ENCODE measurements around the gene AKAP6. TPM values are rescaled to one million over a fixed set of nuclear protein-coding genes. Genes with fewer than 3 reads are reported as not detected.
"Not testable (repeated sequence)": the region's sequence is repeated elsewhere in the genome, so short reads cannot be mapped to it uniquely, and the experiment has no call there.

AKAP6 gene
- total RNA-seq, 1 experiment from 2014 or later, result 2.0 TPM

DNA sequence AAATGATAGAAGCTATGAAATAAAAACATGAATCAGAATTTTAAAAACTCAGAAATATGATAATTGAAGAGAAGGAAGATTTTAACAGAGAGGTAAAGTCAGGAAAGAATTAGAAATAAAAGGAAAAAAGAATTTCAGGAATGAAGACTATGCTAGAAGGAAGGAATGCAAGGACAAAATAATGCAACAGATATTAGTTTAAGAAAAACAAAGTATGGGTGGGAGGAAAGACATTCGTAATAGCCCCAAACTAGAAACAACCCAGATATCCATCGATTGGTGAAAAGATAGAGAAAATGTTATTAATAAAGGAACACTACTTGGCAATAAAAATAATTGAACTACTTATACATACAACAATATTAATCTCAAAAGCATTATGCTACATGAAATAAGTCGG, 129.6 kb downstream of the AKAP6 start:
- in situ Hi-C loops (cut with HindIII; ENCODE audit: low pct_unique_long_range_greater_than_20kb, low sequenced_read_pairs), result no loop called here
- no peak for DNase-seq (ENCODE audit: low read depth)

DNA sequence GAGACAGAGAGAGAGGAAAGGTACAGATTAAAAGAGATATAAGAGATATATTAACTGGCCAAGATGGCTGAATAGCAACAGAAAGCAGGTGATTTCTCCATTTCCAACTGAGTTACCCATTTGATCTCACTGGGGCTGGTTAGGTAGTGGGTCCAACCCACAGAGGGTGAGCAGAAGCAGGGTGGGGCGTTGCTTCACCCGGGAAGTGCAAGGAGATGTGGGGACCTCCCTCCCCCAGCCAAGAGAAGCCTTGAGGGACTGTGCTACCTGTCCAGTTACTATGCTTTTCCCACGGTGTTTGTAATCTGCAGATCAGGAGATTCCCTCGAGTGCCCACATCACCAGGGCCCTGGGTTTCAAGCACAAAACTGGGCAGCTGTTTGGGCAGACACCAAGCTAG, 131.2 kb downstream of the AKAP6 start:
- DNase-seq (ENCODE audit: low read depth), result no peak
- in situ Hi-C loops (cut with HindIII; ENCODE audit: low pct_unique_long_range_greater_than_20kb, low sequenced_read_pairs), result no loop called here

DNA sequence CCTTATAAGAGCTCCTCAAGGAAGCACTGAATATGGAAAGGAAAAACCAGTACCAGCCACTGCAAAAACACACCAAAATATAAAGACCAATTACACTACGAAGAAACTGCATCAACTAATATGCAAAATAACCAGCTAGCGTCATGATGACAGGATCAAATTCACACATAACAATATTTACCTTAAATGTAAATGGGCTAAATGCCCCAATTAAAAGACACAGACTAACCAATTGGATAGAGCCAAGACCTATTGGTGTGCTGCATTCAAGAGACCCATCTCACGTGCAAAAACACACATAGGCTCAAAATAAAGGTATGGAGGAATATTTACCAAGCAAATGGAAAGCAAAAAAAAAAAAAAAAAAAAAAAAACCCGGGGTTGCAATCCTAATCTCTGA, 133.5 kb downstream of the AKAP6 start:
- DNase-seq (ENCODE audit: low read depth); in situ Hi-C loops (cut with HindIII; ENCODE audit: low pct_unique_long_range_greater_than_20kb, low sequenced_read_pairs): not testable (repeated sequence)

DNA sequence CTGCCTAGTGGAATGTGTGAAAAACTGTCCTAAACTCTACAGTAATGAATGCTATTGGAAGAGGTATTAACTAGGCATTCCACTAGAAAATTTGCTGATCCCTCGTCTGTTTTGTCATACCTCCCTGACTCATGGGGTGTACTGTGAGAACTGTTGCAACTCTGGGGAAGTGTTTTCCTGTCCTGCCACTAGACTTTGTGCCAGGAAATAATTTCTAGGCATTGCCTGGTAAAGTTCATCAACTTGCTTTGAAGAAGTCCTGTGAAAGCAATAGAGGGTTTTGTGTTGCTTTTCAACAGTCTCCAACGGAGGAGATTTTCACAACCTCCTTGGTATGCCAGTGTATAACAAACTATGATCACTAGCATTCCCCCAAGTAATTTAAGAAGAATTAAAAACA, 139.9 kb downstream of the AKAP6 start:
- DNase-seq (ENCODE audit: low read depth), result peak; percentile 14
- in situ Hi-C loops (cut with HindIII; ENCODE audit: low pct_unique_long_range_greater_than_20kb, low sequenced_read_pairs), result no loop called here

DNA sequence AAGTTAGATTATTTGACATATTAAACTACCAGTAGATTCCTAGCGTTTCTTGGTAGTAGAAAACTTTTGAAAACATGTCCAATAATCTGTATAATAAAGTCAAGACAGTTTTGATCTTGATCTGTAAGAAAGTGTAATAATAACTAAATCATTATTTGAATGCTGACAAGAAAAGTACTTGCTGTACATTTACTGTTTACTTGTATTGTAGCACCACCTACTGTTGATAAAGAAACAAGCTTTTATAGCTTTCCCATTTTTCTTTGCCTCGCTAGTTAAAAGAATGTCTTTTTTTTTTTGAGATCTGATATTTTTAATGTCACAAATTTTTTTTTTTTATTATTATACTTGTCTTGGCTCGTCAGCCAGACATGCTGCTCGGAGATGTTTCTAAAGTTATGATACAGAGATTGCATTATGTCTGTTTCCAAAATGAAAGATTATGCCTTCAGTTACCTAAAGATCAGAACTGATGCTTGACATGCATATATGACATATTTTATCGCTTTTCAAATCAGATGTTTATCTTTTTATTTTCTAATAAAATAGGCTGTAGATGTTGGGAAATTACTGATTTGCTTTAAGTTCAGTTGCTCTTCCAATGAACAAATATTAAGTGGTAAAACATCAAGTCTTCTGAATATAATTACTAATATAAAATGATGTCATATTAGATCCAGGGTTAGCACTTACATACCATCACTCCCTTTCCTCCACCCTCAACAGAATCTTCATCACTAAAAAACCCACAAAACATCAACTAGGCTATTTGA, 140.5 kb downstream of the AKAP6 start:
- DNase-seq (ENCODE audit: low read depth), result peak; percentile 16

DNA sequence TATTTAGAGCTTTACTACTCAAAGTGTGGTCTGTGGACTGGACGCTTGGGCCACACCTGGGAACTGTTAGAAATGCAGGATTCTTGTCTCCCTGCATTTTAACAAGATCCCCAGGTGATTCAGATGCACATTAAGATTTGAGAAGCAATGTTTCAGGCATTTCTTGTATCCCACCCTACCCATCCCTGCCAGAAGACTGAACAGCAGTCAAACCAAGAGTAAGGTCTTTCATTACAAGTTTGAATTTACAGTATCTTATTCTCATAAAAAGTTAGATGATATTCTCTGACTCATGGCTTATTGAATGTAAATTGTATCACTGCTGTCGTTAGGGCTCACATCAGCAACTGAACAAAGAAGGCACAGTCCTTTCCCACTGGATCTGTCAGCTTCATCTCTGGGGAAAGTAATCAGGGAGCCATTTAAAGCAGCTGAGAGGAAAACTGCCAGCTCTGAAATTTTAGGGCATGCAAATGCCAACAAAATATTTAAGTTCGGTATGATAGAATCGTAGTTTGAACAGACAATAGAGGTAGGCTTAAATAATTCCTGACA, 141.1 kb downstream of the AKAP6 start:
- no peak for DNase-seq (ENCODE audit: low read depth)
- in situ Hi-C loops (cut with HindIII; ENCODE audit: low pct_unique_long_range_greater_than_20kb, low sequenced_read_pairs), result no loop called here

More for the DNA sequence above, 140.5 kb downstream of the AKAP6 start:
- in situ Hi-C loops (cut with HindIII; ENCODE audit: low pct_unique_long_range_greater_than_20kb, low sequenced_read_pairs), result no loop called here

DNA sequence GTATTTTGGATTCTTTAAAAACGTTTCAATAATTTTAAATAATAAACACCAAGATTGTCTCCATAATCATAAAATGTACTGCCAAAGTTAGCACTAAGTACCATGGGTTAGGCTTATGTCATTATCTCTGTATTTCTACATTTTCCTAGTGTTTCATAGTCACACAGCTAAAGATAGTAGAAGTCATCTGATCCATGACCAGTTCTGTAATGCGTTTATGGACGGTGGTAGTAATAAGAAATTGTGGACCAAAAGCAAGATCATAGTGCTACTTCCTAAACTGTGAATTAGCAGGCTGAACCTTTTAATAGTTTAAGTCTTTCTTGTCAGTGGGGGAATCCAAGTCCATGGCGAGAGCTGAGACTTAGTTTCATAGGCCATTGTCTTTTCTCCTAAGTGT, 142.1 kb downstream of the AKAP6 start:
- in situ Hi-C loops (cut with HindIII; ENCODE audit: low pct_unique_long_range_greater_than_20kb, low sequenced_read_pairs), result no loop called here
- no peak for DNase-seq (ENCODE audit: low read depth)

DNA sequence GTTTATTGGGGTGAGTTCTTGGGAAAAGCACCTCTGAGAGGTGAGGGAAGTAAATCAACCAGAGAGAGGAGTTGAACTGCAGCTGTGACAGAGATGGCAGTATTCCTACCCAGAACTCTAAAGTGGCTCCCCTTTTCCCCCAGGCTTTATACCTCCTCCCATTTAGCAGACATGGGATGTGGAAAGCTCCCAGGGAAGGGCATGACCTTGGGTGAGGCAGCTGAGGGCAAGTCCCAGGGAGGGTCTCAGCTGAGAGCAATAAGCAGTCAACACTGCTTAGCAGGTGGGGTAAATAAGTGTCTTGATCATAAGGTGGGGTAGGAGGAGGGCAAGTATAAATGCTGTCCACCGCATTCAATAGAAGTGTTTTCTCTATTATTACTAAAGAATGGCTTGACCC, 143.0 kb downstream of the AKAP6 start:
- DNase-seq (ENCODE audit: low read depth), result no peak
- in situ Hi-C loops (cut with HindIII; ENCODE audit: low pct_unique_long_range_greater_than_20kb, low sequenced_read_pairs), result no loop called here

DNA sequence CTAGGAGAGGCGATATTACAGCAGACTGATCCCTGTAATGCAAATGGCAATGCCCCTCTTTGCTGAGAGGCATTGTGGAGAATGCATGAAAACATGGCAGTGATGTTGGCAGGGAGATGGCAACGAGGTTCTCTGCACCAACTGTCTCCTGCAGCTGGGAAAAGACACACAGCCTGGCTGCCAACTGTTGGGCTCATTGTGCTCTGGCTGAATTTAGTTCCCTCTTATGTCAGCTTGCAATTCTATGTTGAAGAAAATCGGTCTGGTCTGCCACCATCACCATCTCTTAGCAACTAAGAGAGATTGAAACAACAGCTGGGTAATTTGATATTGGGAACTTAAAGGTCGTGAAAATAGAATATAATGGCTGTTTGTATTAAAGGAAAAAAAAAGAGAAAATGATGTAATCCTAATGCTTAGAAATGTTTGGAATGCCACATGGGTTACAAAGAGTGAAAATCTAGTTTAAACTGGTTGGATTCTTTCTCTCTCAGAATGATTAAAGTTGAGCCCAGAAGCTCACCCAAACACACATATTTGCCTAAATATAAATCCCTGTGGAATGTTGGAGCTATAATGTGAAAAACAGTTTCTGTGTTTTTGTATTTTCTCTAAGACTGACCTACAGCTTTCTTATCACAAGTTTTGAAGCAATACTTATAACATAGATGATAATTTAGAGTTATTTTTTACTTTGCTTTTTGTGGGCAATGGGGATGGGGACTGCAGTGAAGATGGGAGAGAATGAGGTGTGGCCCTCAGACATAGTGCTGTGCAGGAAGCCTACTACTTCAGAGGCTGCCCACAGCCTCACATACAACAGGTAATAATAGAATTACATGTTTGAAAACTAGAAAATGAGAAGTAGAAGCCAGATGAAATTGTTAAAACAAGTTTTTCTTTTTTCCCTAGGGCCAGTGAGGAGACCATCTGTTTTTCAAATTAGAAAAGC, 143.7 kb downstream of the AKAP6 start:
- DNase-seq (ENCODE audit: low read depth), result peak; percentile 60
- in situ Hi-C loops (cut with HindIII; ENCODE audit: low pct_unique_long_range_greater_than_20kb, low sequenced_read_pairs), result no loop called here

DNA sequence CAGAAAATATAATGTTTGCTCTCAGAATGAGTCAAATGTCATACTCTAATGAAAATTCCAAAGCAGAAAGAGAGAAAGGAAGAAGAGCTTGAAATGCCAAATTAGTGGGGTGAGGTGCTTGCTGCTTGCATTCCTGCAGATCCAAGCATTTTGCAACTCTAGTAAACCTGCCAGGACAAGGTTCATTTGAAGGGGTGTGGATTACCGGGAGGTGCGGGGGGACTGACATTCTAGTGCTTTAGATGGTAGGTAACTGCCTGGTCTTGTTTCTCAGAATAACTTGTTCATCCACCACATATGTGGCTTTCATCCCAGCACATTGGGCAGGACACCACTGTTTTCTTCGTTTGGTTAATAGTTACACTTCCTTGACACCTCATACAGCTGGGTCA, 144.4 kb downstream of the AKAP6 start:
- in situ Hi-C loops (cut with HindIII; ENCODE audit: low pct_unique_long_range_greater_than_20kb, low sequenced_read_pairs), result no loop called here
- DNase-seq (ENCODE audit: low read depth), result peak; percentile 47

DNA sequence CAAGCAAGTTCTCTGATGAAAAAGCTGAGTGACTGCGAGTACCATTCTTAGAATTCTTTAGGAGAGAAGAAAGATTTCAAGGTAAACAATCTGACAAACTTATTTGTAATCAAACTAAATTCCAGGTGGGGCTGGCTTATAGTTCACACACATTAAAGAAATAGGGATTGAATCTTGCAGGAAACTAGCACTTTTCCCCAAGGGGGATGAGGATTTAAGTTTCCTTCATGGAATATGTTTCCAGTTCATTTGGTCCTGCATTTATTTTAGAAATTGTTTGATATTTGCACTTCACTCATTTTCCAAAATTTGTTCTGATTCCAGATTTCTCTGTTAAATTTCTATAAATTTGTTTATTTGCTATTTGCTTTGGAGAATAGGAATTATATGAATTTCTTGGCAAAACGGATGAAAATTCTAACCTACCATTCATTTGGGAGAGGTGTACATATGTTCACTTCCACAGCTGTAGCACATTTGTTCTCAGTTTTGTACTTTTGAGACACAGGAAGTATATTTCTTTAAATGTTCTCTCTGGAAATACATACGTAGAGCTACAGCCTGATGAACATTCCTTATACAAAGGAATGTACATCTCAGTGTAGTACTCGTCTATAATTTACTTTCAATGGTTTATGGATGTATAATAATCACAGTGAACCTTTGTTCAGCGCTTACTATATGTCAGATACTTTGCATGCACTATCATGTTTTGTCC, 145.5 kb downstream of the AKAP6 start:
- no peak for DNase-seq (ENCODE audit: low read depth)
- in situ Hi-C loops (cut with HindIII; ENCODE audit: low pct_unique_long_range_greater_than_20kb, low sequenced_read_pairs), result no loop called here

DNA sequence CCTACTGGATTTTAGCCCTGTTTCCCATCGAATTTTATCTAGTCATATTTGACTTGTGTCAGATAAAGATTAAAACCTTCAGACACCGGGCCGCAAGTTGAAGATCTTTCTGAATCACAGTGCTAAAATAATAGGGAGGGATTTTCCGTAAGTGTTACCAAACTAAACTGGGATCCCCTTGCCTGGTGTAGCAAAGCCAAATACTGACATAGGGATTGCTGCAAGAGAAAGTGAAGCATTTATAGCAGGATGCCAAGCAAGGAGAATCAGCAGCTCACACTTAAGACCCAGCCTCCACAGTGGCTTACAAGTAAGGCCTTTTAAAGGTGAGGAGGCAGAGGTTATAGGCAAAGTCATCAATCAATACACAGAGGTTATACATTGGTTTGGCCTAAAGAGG, 147.4 kb downstream of the AKAP6 start:
- in situ Hi-C loops (cut with HindIII; ENCODE audit: low pct_unique_long_range_greater_than_20kb, low sequenced_read_pairs), result no loop called here
- no peak for DNase-seq (ENCODE audit: low read depth)

DNA sequence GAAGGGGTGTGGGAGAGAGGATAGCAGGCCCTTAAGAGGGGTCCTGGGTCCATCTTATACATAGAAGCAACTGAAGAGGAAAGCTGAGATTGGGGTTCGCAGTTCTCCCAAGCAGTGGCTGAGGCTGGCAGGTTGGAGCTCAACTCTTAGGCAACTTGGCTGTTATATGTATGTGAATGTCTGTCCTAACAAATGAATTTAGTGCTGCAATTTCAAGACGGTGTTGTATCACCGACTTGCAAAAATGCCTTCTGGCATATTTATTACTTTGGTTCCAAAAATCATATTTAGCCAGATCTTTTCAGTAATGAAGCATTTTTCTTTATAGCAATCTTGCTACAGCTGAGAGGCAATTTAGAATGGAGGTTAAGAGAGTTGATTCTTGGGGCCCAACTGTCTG, 148.3 kb downstream of the AKAP6 start:
- in situ Hi-C loops (cut with HindIII; ENCODE audit: low pct_unique_long_range_greater_than_20kb, low sequenced_read_pairs), result no loop called here
- DNase-seq (ENCODE audit: low read depth), result no peak

DNA sequence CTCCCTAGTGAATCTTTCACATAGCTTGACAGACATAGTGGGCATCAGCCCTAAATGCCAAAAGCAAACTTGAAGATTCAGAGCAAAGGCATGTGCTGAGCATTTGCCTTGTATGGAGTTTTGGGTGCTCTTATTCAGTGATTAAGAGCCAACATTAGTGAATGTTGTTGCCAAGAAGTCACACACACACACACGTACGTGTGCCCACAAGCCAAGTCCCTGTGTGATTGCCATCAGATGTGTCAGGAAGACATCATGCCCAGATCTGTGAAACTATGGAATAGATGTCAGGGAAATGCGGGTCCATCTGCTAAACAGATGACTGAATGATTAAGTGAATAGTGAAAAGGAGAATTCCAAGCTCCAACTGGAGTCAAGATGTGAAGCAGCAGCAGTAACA, 149.0 kb downstream of the AKAP6 start:
- no peak for DNase-seq (ENCODE audit: low read depth)
- in situ Hi-C loops (cut with HindIII; ENCODE audit: low pct_unique_long_range_greater_than_20kb, low sequenced_read_pairs), result no loop called here

DNA sequence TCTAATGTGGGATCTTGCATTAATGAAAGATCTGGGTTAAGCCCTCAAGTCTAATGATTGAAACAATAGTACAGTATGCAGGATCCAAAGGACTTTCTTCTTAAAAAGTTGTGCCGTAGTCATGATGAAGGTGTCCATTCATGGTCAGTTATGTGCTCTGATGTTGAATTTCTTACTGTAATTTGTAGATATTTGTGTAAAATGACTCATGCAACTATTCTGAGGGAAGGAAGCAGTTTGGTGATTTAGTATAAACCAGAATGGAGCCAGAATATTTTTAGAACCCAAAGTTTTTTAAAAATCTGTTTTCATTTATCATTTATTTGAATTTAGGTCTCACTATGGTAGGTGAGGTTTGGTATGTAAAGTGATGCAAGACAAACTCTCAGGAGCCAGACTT, 151.2 kb downstream of the AKAP6 start:
- DNase-seq (ENCODE audit: low read depth), result no peak
- in situ Hi-C loops (cut with HindIII; ENCODE audit: low pct_unique_long_range_greater_than_20kb, low sequenced_read_pairs), result no loop called here

DNA sequence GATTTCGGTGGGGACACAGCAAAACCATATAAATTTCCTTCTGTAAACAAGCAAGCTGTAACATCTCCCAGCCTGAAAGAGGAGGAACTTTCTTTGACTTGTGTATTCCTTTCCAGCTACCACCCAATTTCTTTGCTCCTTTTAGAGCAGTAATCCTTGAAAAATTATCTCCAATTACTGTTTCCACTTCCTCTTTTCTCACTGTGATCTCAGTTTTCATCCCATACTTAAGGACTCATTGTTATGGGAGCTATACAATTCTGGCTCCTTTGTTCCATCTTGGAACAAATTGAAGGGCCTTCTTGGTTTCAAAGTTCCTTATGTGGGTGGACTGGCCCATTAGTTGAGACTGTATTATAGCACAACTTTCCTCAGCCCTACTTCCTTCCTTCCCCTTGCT, 152.6 kb downstream of the AKAP6 start:
- no peak for DNase-seq (ENCODE audit: low read depth)
- in situ Hi-C loops (cut with HindIII; ENCODE audit: low pct_unique_long_range_greater_than_20kb, low sequenced_read_pairs), result no loop called here

DNA sequence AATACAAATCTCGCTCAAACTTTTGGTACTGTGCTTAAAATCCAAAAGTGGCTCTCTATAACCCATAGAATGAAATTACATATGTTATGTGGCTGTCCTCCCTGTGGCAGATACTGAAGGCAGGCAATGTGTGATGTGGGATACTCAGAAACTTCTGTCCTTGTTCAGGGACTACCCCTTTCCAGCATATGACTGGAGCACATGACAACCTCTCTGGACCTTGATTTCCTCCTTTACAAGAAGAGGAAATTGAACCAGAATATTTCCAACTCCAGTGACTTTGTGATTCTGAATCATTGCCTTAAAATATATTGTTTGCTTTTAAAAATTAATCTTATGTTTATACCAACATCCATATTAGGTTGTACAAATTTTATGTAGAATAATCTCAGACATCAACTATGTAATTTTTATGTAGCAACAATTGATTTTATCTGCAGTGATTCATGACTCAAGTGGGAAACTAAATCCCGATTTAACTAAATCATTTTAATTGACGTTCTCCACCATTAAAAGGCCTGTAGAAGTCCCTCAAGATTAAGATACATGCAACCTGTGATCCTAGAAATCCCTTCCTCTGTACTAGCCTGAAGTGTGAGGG, 162.4 kb downstream of the AKAP6 start:
- in situ Hi-C loops (cut with HindIII; ENCODE audit: low pct_unique_long_range_greater_than_20kb, low sequenced_read_pairs), result no loop called here

DNA sequence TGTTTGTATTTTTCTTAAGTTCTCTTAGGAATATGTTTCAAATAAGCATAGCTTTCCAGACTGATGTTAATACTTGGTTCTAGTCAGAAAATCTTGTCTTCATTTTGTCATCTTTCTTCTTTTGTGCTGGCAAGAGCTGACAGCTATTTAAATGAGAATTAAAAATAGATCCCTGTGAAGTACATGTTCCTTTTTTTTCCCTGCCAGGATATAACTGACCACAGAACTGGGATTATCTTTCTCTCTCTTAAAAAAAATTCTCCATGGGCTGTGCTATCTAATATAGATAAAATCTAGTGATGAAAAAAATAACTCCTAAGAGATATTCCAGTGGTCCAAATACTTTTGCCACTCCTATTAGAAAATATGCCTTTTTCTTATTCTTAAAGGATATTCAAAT, 163.4 kb downstream of the AKAP6 start:
- in situ Hi-C loops (cut with HindIII; ENCODE audit: low pct_unique_long_range_greater_than_20kb, low sequenced_read_pairs), result no loop called here
- DNase-seq (ENCODE audit: low read depth), result no peak

More for the DNA sequence above, 162.4 kb downstream of the AKAP6 start:
- DNase-seq (ENCODE audit: low read depth), result no peak

All from Caki2 (cell line).